GM12878 (cell line): ENCODE results near the gene TDRD3. TPM values are rescaled to one million over a fixed set of nuclear protein-coding genes. Genes with fewer than 3 reads are reported as not detected.

ENCODE experiments used
- ATAC-seq: fragments of 200-7000 bp; cut with Tn5 transposase; 3 replicates; pipeline ENCODE4 v1.9.1; 2020; ENCODE audit warnings: mild to moderate bottlenecking, moderate library complexity
- BruUV-seq: library from RNA; stranded (reverse); fragments of 400-500 nt; replicated peaks from 2 replicates; lab custom pipeline; 2021; lab: Mats Ljungman, UMichigan
- CTCF ChIA-PET: fragments of 300-600 bp; sonication (Branson Sonifier 250); formaldehyde crosslinking; extraction: SDS; loops from one replicate; lab custom pipeline; 2021; ENCODE audit warnings: inconsistent platforms; lab: Yijun Ruan, JAX
- POLR2A ChIA-PET: fragments of 350-600 bp; formaldehyde crosslinking; extraction: SDS; loops from one replicate; lab custom pipeline; 2021; ENCODE audit warnings: inconsistent platforms; lab: Charles Lee
- RAD21 ChIA-PET: fragments of 300-600 bp; sonication (Branson Sonifier 250); formaldehyde crosslinking; loops from one replicate; lab custom pipeline; 2023; ENCODE audit warnings: antibody characterized with exemption; ENCODE audit not compliant: unreplicated experiment; lab: Charles Lee
- SMC1A ChIA-PET: fragments of 300-600 bp; sonication (Branson Sonifier 250); formaldehyde crosslinking; loops from one replicate; lab custom pipeline; 2023; ENCODE audit not compliant: unreplicated experiment, uncharacterized antibody; lab: Charles Lee
- DNase-seq: peaks from one replicate; pipeline ENCODE4 v3.0.0-alpha.2; 2011; ENCODE audit warnings: low read depth, low spot score
- FAIRE-seq: peaks from 3 replicates; lab custom pipeline; 2011; peaks lifted over from hg19 to GRCh38; lab: Jason Lieb, UNC
- H2AFZ ChIP-seq: 2 replicates; pipeline ENCODE4 v1.6.0; 2011; ENCODE audit warnings: low read depth, low read length, control low read depth; ENCODE audit not compliant: control insufficient read depth
- H3K27ac ChIP-seq: 2 replicates; pipeline ENCODE4 v1.5.1; 2011; ENCODE audit warnings: control low read depth; ENCODE audit not compliant: control insufficient read depth, insufficient read depth
- H3K27me3 ChIP-seq, 2 experiments: replicated peaks in 1 of 2; 2 replicates each; pipeline versions ENCODE4 v1.6.0 to v1.6.1; 2011; ENCODE audit warnings: low read length in 1 of 2; ENCODE audit not compliant: control insufficient read depth in 2 of 2, insufficient read depth in 2 of 2
- H3K36me3 ChIP-seq, 2 experiments: 2 replicates each; pipeline ENCODE4 v1.5.1; 2011; ENCODE audit warnings: low read length in 1 of 2; ENCODE audit not compliant: control insufficient read depth in 2 of 2, insufficient read depth in 2 of 2
- H3K4me1 ChIP-seq: 2 replicates; pipeline ENCODE4 v1.6.1; 2011; ENCODE audit warnings: mild to moderate bottlenecking, low read length, moderate library complexity, mixed read lengths; ENCODE audit not compliant: control insufficient read depth, insufficient read depth
- H3K4me2 ChIP-seq: 2 replicates; pipeline ENCODE4 v1.6.0; 2011; ENCODE audit warnings: control low read depth; ENCODE audit not compliant: control insufficient read depth, insufficient read depth
- H3K4me3 ChIP-seq: fragments of 200-600 bp; sonication (generic); 2 replicates; pipeline ENCODE4 v1.5.1; 2016
- H3K79me2 ChIP-seq: 2 replicates; pipeline ENCODE4 v1.6.0; 2011; ENCODE audit warnings: low read length; ENCODE audit not compliant: control insufficient read depth, insufficient read depth
- H3K9ac ChIP-seq: 2 replicates; pipeline ENCODE4 v1.8.0; 2011; ENCODE audit warnings: low read length, control low read depth, mixed read lengths; ENCODE audit not compliant: control insufficient read depth, insufficient read depth
- H3K9me3 ChIP-seq: replicated peaks from 3 replicates; pipeline ENCODE4 v1.5.1; 2011; ENCODE audit warnings: mild to moderate bottlenecking, low read length; ENCODE audit not compliant: control insufficient read depth, insufficient read depth
- H4K20me1 ChIP-seq: 2 replicates; pipeline ENCODE4 v1.6.0; 2011; ENCODE audit not compliant: control insufficient read depth, insufficient read depth
- CHD1 ChIP-seq: IDR thresholded peaks from 2 replicates; pipeline ENCODE4 v1.6.1; 2012; ENCODE audit warnings: low read depth, low read length, improper control_type of control experiment
- CHD4 ChIP-seq: fragments of 200-600 bp; sonication (generic); IDR thresholded peaks from 2 replicates; pipeline ENCODE4 v1.6.1; 2016; ENCODE audit warnings: mild to moderate bottlenecking
- EGR1 ChIP-seq, 2 experiments: IDR thresholded peaks; 1 replicate in 1 of 2; 2 replicates in 1 of 2; pipeline ENCODE4 v1.6.1; 2011 to 2012; ENCODE audit warnings: low read depth in 2 of 2, low read length in 2 of 2, borderline replicate concordance in 1 of 2, mild to moderate bottlenecking in 1 of 2, moderate library complexity in 1 of 2
- HDAC2 ChIP-seq: fragments of 200-600 bp; sonication (generic); IDR thresholded peaks from 2 replicates; pipeline ENCODE4 v1.6.1; 2017
- KLF5 ChIP-seq: fragments of 450-650 bp; IDR thresholded peaks from 2 replicates; pipeline ENCODE4 v1.6.1; 2014; ENCODE audit warnings: mild to moderate bottlenecking; ENCODE audit not compliant: partially characterized antibody
- RAD51 ChIP-seq: fragments of 450-650 bp; IDR thresholded peaks from 2 replicates; pipeline ENCODE4 v1.6.1; 2016; ENCODE audit warnings: moderate library complexity, mild to moderate bottlenecking, inconsistent platforms
- SREBF2 ChIP-seq: IDR thresholded peaks from 2 replicates; pipeline ENCODE4 v1.6.1; 2012; ENCODE audit warnings: mild to moderate bottlenecking, low read length
- TBL1XR1 ChIP-seq: IDR thresholded peaks from 2 replicates; pipeline ENCODE4 v1.6.1; 2012; ENCODE audit warnings: low read depth, low read length, improper control_type of control experiment
- ZNF274 ChIP-seq: IDR thresholded peaks from one replicate; pipeline ENCODE4 v1.8.0; 2011; ENCODE audit not compliant: insufficient read length, insufficient read depth
- WGBS: methylation state at CpG from one replicate; pipeline ENCODE4 v1.1.6; 2016; ENCODE audit warnings: low lambda C conversion rate; ENCODE audit not compliant: insufficient replicate concordance, insufficient coverage; ENCODE audit errors: missing lambda C conversion rate; 5-methylcytosine and 5-hydroxymethylcytosine counted together
- in situ Hi-C: fragments of 300-500 bp; cut with MboI; formaldehyde crosslinking; loops from 9 replicates; pipeline ENCODE4 v1.14.3; 2018; ENCODE audit warnings: mixed read lengths
- intact Hi-C: fragments of 100-400 bp; cut with micrococcal nuclease; formaldehyde crosslinking; loops from one replicate; pipeline ENCODE4 v1.14.2; 2022; ENCODE audit not compliant: unreplicated experiment
- polyA plus RNA-seq, 11 experiments: library from polyadenylated mRNA; depleted of rRNA in 4 of 11; unstranded in 6 of 11; stranded (reverse) in 5 of 11; fragments of >200 nt; fragmentation: Nextera tagmentation in 4 of 11; fragmentation: Illumina TruSeq in 1 of 11; extraction: Ambion mirVana in 4 of 11; extraction: Trizol in 1 of 11; gene quantifications; 1 replicate in 1 of 11; 2 replicates in 10 of 11; pipeline versions ENCODE4 v1.2.1 to v1.2.3, GENCODE V29; 2011 to 2016; ENCODE audit warnings: inconsistent platforms in 2 of 11, missing spikeins in 2 of 11, low read depth in 1 of 11
- total RNA-seq, 4 experiments: library from RNA; depleted of rRNA in 3 of 4; stranded (reverse); fragments of >200 nt in 3 of 4; fragmentation: Illumina TruSeq in 1 of 4; extraction: Trizol in 1 of 4; gene quantifications; 2 replicates each; pipeline versions ENCODE4 v1.2.1 to v1.2.3, GENCODE V29; 2013 to 2021
- TF ChIP-seq, protein P1 (sequence below): fragments of 450-650 bp; IDR thresholded peaks from 2 replicates; pipeline ENCODE4 v1.6.1; 2014; ENCODE audit warnings: mild to moderate bottlenecking
- TF ChIP-seq, protein P2 (sequence below): fragments of 450-650 bp; IDR thresholded peaks from 2 replicates; pipeline ENCODE4 v1.6.1; 2018; ENCODE audit warnings: borderline replicate concordance, mild to moderate bottlenecking; ENCODE audit not compliant: partially characterized antibody
- TF ChIP-seq, protein P3 (sequence below): IDR thresholded peaks from 2 replicates; pipeline ENCODE4 v1.6.1; 2011; ENCODE audit warnings: borderline replicate concordance, low read depth, mild to moderate bottlenecking, moderate library complexity, mixed read lengths, low read length; ENCODE audit not compliant: insufficient read depth; ENCODE audit errors: extremely low read length
- TF ChIP-seq, protein P4 (sequence below): fragments of 450-650 bp; IDR thresholded peaks from 2 replicates; pipeline ENCODE4 v1.6.1; 2017; ENCODE audit warnings: low read depth, mild to moderate bottlenecking, moderate library complexity
- TF ChIP-seq, protein P5 (sequence below): IDR thresholded peaks from 2 replicates; pipeline ENCODE4 v1.6.1; 2012; ENCODE audit warnings: low read length, inconsistent platforms

TDRD3 gene
- total and polyA plus RNA-seq, 10 of the 15 experiments (the other 5 are each of a cell fraction or from before 2014, with no cell fraction given) = 8.4 to 27.9 (median 15.8) TPM

DNA sequence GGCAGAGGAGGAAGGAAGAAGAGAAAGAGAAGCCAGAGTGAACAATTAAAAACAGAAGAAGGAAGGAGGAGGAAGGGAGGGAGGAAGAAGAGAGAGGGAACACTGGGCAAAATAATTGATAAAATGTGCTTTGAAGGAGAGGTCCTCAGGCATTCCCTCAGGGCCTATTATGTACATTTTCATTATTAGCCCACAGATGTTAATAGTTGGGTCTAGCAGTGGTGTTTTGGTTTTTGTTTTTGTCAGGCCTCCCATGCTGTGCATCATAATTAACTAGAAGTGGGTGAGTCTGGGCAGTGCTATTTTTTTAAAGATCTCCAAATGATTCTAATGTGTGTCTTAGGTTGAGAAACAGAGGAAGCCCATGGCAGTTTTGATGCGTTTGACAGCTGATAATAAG is 178.1 kb downstream of the TDRD3 start:
- Histone ChIP-seq H3K4me2 (no peak overlapping the region), H3K27me3 (no peaks in the 10 kb centered on the region), H3K36me3 (no peaks in the 10 kb centered on the region), H3K9ac (no peak overlapping the region), H4K20me1 (no peaks in the 10 kb centered on the region), H3K4me3 (no peak overlapping the region), H3K9me3 (no peaks in the 10 kb centered on the region), H3K27ac (no peak overlapping the region), H2AFZ (no peak overlapping the region), H3K4me1 (no peaks in the 10 kb centered on the region), H3K79me2 (no peaks in the 10 kb centered on the region)
- in situ Hi-C loops = no loop called here
- no peak for ATAC-seq
- DNase-seq = no peak
- BruUV-seq = no TSS peak
- FAIRE-seq = no peak
- RAD21 ChIA-PET = no interaction called here
- CTCF ChIA-PET = no interaction called here
- intact Hi-C loops = no loop called here
- SMC1A ChIA-PET = interaction anchor here (1.2 kb wide), 1 partner anchor 20 kb away, joined by 3 read pairs; no protein-coding TSS in a partner anchor
- POLR2A ChIA-PET = no interaction called here
- WGBS = 100% methylated on average over 1 of the region's 1 CpG
- no peak for TF ChIP-seq CHD4
- TF ChIP-seq, protein P1, sequence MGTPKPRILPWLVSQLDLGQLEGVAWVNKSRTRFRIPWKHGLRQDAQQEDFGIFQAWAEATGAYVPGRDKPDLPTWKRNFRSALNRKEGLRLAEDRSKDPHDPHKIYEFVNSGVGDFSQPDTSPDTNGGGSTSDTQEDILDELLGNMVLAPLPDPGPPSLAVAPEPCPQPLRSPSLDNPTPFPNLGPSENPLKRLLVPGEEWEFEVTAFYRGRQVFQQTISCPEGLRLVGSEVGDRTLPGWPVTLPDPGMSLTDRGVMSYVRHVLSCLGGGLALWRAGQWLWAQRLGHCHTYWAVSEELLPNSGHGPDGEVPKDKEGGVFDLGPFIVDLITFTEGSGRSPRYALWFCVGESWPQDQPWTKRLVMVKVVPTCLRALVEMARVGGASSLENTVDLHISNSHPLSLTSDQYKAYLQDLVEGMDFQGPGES = no peak
- TF ChIP-seq RAD51 = no peak
- TF ChIP-seq, protein P2, sequence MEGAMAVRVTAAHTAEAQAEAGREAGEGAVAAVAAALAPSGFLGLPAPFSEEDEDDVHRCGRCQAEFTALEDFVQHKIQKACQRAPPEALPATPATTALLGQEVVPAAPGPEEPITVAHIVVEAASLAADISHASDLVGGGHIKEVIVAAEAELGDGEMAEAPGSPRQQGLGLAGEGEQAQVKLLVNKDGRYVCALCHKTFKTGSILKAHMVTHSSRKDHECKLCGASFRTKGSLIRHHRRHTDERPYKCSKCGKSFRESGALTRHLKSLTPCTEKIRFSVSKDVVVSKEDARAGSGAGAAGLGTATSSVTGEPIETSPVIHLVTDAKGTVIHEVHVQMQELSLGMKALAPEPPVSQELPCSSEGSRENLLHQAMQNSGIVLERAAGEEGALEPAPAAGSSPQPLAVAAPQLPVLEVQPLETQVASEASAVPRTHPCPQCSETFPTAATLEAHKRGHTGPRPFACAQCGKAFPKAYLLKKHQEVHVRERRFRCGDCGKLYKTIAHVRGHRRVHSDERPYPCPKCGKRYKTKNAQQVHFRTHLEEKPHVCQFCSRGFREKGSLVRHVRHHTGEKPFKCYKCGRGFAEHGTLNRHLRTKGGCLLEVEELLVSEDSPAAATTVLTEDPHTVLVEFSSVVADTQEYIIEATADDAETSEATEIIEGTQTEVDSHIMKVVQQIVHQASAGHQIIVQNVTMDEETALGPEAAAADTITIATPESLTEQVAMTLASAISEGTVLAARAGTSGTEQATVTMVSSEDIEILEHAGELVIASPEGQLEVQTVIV = no peak
- TF ChIP-seq ZNF274 = no peak
- TF ChIP-seq HDAC2 = no peak
- TF ChIP-seq, protein P3, sequence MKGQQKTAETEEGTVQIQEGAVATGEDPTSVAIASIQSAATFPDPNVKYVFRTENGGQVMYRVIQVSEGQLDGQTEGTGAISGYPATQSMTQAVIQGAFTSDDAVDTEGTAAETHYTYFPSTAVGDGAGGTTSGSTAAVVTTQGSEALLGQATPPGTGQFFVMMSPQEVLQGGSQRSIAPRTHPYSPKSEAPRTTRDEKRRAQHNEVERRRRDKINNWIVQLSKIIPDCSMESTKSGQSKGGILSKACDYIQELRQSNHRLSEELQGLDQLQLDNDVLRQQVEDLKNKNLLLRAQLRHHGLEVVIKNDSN = no peak
- TF ChIP-seq, protein P4, sequence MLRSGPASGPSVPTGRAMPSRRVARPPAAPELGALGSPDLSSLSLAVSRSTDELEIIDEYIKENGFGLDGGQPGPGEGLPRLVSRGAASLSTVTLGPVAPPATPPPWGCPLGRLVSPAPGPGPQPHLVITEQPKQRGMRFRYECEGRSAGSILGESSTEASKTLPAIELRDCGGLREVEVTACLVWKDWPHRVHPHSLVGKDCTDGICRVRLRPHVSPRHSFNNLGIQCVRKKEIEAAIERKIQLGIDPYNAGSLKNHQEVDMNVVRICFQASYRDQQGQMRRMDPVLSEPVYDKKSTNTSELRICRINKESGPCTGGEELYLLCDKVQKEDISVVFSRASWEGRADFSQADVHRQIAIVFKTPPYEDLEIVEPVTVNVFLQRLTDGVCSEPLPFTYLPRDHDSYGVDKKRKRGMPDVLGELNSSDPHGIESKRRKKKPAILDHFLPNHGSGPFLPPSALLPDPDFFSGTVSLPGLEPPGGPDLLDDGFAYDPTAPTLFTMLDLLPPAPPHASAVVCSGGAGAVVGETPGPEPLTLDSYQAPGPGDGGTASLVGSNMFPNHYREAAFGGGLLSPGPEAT = no peak
- no peak for TF ChIP-seq TBL1XR1
- TF ChIP-seq, protein P5, sequence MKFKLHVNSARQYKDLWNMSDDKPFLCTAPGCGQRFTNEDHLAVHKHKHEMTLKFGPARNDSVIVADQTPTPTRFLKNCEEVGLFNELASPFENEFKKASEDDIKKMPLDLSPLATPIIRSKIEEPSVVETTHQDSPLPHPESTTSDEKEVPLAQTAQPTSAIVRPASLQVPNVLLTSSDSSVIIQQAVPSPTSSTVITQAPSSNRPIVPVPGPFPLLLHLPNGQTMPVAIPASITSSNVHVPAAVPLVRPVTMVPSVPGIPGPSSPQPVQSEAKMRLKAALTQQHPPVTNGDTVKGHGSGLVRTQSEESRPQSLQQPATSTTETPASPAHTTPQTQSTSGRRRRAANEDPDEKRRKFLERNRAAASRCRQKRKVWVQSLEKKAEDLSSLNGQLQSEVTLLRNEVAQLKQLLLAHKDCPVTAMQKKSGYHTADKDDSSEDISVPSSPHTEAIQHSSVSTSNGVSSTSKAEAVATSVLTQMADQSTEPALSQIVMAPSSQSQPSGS = no peak
- TF ChIP-seq CHD1 = no peak
- TF ChIP-seq SREBF2 = no peak
- TF ChIP-seq EGR1 (IDR thresholded peaks at IDR 0.05; ENCODE audit: borderline replicate concordance in 1 of 2, low read depth in 2 of 2, low read length in 2 of 2) = no peak
- TF ChIP-seq KLF5 = no peak
